SH-SY5Y (cell line): Measurements from ENCODE around the gene KLKB1.

Source experiments
- GATA2 ChIP-seq: IDR thresholded peaks from 2 replicates; pipeline ENCODE4 v1.6.1; 2011; ENCODE audit warnings: mild to moderate bottlenecking, low read depth, low read length
- GATA3 ChIP-seq: IDR thresholded peaks from 2 replicates; pipeline ENCODE4 v1.6.1; 2011; ENCODE audit warnings: low read depth, mild to moderate bottlenecking, low read length, moderate library complexity

The KLKB1 gene

GRCh38 chr4:186204103-186204559, 23.2 kb upstream of the KLKB1 start:
- no peak for TF ChIP-seq GATA3
- TF ChIP-seq GATA2 = peak; percentile 61; the same call in 1 of the 2 replicates

- TF ChIP-seq GATA3 = no peak
- no peak for TF ChIP-seq GATA2
These were observed 22.6 kb upstream of the KLKB1 start for GRCh38 chr4:186204686-186205085.

- TF ChIP-seq GATA3 = no peak
- TF ChIP-seq GATA2 = no peak
These were observed 22.2 kb upstream of the KLKB1 start for GRCh38 chr4:186205156-186205555.

GRCh38 chr4:186216465-186217024, 10.8 kb upstream of the KLKB1 start:
- peak; percentile 95 for TF ChIP-seq GATA3
- TF ChIP-seq GATA2 = peak; percentile 95

- no peak for TF ChIP-seq GATA2
- no peak for TF ChIP-seq GATA3
These were observed 9.5 kb upstream of the KLKB1 start for GRCh38 chr4:186217733-186218293.

GRCh38 chr4:186221624-186222023, 5.7 kb upstream of the KLKB1 start:
- no peak for TF ChIP-seq GATA2
- TF ChIP-seq GATA3 = no peak

GRCh38 chr4:186225848-186226247, 1.5 kb upstream of the KLKB1 start:
- no peak for TF ChIP-seq GATA2
- TF ChIP-seq GATA3 = no peak

GRCh38 chr4:186226521-186227189, 652 bp upstream of the KLKB1 start:
- TF ChIP-seq GATA2 (no peak), GATA3 (no peak)

GRCh38 chr4:186227744-186228513, 622 bp downstream of the KLKB1 start:
- TF ChIP-seq GATA3 (no peak), GATA2 (no peak)

- TF ChIP-seq GATA3 (no peak), GATA2 (no peak)
These were observed 1.2 kb downstream of the KLKB1 start for GRCh38 chr4:186228514-186228894.

- TF ChIP-seq GATA3 = no peak
- TF ChIP-seq GATA2 = no peak
These were observed 7.1 kb downstream of the KLKB1 start for GRCh38 chr4:186234367-186234766.

- TF ChIP-seq GATA2 = no peak
- no peak for TF ChIP-seq GATA3
These were observed 8.8 kb downstream of the KLKB1 start for GRCh38 chr4:186236126-186236525.

GRCh38 chr4:186240452-186240847, 13.1 kb downstream of the KLKB1 start:
- TF ChIP-seq GATA2 (no peak), GATA3 (no peak)

GRCh38 chr4:186240848-186241491, 13.7 kb downstream of the KLKB1 start:
- no peak for TF ChIP-seq GATA2
- TF ChIP-seq GATA3 = no peak
